Neural progenitor cell (in vitro differentiated cells): ENCODE measurements around the gene GP9.

Experiments
- CTCF ChIP-seq: fragments of 200-600 bp; sonication (generic); IDR thresholded peaks from 2 replicates; pipeline ENCODE4 v1.5.1; 2017; ENCODE audit warnings: antibody characterized with exemption, mild to moderate bottlenecking
- EZH2 ChIP-seq: fragments of 200-600 bp; sonication (generic); IDR thresholded peaks from 2 replicates; pipeline ENCODE4 v1.6.1; 2017; ENCODE audit warnings: antibody characterized with exemption, mild to moderate bottlenecking, moderate library complexity
- EZH2phosphoT487 ChIP-seq: fragments of 200-600 bp; sonication (generic); IDR thresholded peaks from 2 replicates; pipeline ENCODE4 v1.6.1; 2017; ENCODE audit warnings: antibody characterized with exemption

- TF ChIP-seq CTCF (no peak), EZH2 (no peak), EZH2phosphoT487 (no peak)
These were observed 37.6 kb upstream of the GP9 start for GRCh38 chr3:129023008-129023358.
